Measurements from ENCODE around the gene ARHGAP23.

The ARHGAP23 gene

DNA sequence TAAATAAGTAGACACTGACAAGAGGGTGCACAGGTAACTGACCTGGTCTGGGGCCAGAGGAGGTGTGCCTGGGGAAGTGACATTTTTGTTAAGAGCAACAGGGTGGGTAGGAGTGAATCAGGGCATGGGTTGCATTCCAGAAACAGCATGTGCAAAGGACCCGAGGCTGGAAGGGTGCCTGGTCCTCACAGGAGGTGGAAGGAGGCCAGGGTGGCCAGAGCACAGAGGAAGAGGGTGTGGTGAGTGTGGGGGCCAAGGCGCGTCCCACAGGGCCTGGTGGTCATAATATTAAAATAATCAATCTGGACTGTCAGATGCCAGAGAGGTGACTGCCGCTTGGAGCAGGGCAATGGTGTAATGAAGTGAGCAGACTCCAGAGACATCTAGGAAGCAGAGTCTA is 14.3 kb downstream of the ARHGAP23 start:
- Histone ChIP-seq H3K36me3 (ENCODE audit: low read length) (no peaks in the 10 kb centered on the region), H3K9me2 (replicated peaks; ENCODE audit: insufficient read depth, low read length) (no peaks in the 10 kb centered on the region), H3F3A (ENCODE audit: insufficient read depth) (no peaks in the 10 kb centered on the region), H3K27me3 (ENCODE audit: low read length) (no peaks in the 10 kb centered on the region), H3K79me2 (ENCODE audit: insufficient read depth, low read length) (no peaks in the 10 kb centered on the region), H3K4me3 (ENCODE audit: insufficient read depth, low read length, poor library complexity, severe bottlenecking) (no peak overlapping the region), H3K4me2 (ENCODE audit: low read depth, low read length, poor library complexity, severe bottlenecking) (no peak overlapping the region), H3K27ac (ENCODE audit: low read depth, low read length) (no peak overlapping the region), H2AFZ (ENCODE audit: low read depth, low read length, severe bottlenecking) (no peak overlapping the region), H3K9ac (ENCODE audit: low read length) (no peak overlapping the region), H3K9me3 (ENCODE audit: insufficient read depth, low read length) (no peaks in the 10 kb centered on the region), H4K20me1 (ENCODE audit: low read depth, low read length) (no peaks in the 10 kb centered on the region)
- no peak for TF ChIP-seq EZH2phosphoT487 (conservative IDR thresholded peaks at IDR 0.05; ENCODE audit: low read length)
- TF ChIP-seq, protein P1, sequence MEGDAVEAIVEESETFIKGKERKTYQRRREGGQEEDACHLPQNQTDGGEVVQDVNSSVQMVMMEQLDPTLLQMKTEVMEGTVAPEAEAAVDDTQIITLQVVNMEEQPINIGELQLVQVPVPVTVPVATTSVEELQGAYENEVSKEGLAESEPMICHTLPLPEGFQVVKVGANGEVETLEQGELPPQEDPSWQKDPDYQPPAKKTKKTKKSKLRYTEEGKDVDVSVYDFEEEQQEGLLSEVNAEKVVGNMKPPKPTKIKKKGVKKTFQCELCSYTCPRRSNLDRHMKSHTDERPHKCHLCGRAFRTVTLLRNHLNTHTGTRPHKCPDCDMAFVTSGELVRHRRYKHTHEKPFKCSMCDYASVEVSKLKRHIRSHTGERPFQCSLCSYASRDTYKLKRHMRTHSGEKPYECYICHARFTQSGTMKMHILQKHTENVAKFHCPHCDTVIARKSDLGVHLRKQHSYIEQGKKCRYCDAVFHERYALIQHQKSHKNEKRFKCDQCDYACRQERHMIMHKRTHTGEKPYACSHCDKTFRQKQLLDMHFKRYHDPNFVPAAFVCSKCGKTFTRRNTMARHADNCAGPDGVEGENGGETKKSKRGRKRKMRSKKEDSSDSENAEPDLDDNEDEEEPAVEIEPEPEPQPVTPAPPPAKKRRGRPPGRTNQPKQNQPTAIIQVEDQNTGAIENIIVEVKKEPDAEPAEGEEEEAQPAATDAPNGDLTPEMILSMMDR (IDR thresholded peaks at IDR 0.05; ENCODE audit: insufficient read depth, low read length, poor library complexity, severe bottlenecking): no peak

DNA sequence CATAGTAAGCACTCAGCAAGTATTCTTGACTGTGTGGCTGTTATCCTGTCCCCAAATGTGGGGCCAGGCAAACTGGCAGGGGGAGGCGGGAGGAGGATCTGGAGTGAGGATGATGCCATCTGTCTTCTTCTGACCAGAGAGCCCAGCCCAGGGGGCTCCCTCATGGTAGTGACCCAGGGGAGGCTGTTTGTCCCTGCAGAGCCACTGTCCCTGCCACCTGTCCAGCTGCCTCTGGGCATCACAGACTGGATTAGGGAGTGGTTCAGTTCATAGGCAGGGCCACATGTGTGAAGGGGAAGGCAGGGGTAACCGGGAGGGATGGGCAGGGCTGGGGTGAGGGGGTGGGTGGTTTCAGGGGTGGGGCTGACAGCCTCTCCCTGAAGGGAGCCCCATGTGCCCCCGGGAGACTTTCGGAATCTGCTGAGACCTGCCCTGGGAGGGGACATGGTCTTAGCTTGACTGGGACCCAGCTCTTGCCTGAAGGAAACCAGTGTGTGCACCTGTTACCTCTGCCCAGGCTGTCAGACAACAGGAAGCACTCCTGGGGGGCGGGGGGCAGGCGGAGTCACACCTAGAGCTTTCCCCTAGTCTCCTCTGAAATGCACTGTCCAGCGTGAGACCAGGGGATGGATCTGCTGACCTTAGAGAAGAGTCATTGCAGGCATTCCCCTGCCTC is 15.2 kb downstream of the ARHGAP23 start:
- no peaks in the 10 kb centered on the region for H3K27me3 ChIP-seq (ENCODE audit: low read length)
- no peaks in the 10 kb centered on the region for H3K36me3 ChIP-seq (ENCODE audit: low read length)
- TF ChIP-seq EZH2phosphoT487 (conservative IDR thresholded peaks at IDR 0.05; ENCODE audit: low read length): no peak
- TF ChIP-seq, protein P1 (IDR thresholded peaks at IDR 0.05; ENCODE audit: insufficient read depth, low read length, poor library complexity, severe bottlenecking): no peak
- no peak overlapping the region for H3K4me3 ChIP-seq (ENCODE audit: insufficient read depth, low read length, poor library complexity, severe bottlenecking)
- no peaks in the 10 kb centered on the region for H3K79me2 ChIP-seq (ENCODE audit: insufficient read depth, low read length)
- no peaks in the 10 kb centered on the region for H3K9me3 ChIP-seq (ENCODE audit: insufficient read depth, low read length)
- H3K27ac ChIP-seq (ENCODE audit: low read depth, low read length): no peak overlapping the region
- no peaks in the 10 kb centered on the region for H4K20me1 ChIP-seq (ENCODE audit: low read depth, low read length)
- no peak overlapping the region for H3K4me2 ChIP-seq (ENCODE audit: low read depth, low read length, poor library complexity, severe bottlenecking)
- no peaks in the 10 kb centered on the region for H3K9me2 ChIP-seq (replicated peaks; ENCODE audit: insufficient read depth, low read length)
- H3F3A ChIP-seq (ENCODE audit: insufficient read depth): no peaks in the 10 kb centered on the region
- no peak overlapping the region for H2AFZ ChIP-seq (ENCODE audit: low read depth, low read length, severe bottlenecking)
- no peak overlapping the region for H3K9ac ChIP-seq (ENCODE audit: low read length)

DNA sequence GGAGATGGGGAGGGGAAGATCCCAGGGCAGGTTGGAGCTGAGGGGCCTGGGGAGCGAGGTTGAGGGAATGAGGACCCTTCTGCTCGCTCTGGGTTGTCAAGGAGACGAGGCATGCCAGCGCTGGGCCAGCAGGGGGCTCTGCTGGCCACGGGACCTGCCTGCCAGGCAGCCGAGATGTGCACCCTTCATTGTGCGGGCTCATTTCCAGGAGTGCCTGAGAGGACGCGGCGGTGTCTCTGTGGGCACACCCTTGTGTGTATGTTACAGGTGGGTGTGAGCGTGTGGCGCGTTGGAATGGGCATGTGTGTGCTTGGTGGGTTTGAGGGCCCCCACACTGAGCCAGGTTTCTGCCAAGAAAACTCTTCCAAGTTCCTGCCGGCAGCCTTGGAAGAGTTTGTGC is 15.9 kb downstream of the ARHGAP23 start:
- Histone ChIP-seq H3K4me2 (ENCODE audit: low read depth, low read length, poor library complexity, severe bottlenecking) (no peak overlapping the region), H3K27me3 (ENCODE audit: low read length) (no peaks in the 10 kb centered on the region), H3K9me3 (ENCODE audit: insufficient read depth, low read length) (no peaks in the 10 kb centered on the region), H3K9ac (ENCODE audit: low read length) (no peak overlapping the region), H3K9me2 (replicated peaks; ENCODE audit: insufficient read depth, low read length) (no peaks in the 10 kb centered on the region), H3F3A (ENCODE audit: insufficient read depth) (no peaks in the 10 kb centered on the region), H3K4me3 (ENCODE audit: insufficient read depth, low read length, poor library complexity, severe bottlenecking) (no peak overlapping the region), H3K79me2 (ENCODE audit: insufficient read depth, low read length) (no peaks in the 10 kb centered on the region), H3K36me3 (ENCODE audit: low read length) (no peaks in the 10 kb centered on the region), H4K20me1 (ENCODE audit: low read depth, low read length) (no peaks in the 10 kb centered on the region), H2AFZ (ENCODE audit: low read depth, low read length, severe bottlenecking) (no peak overlapping the region), H3K27ac (ENCODE audit: low read depth, low read length) (no peak overlapping the region)
- TF ChIP-seq, protein P1 (IDR thresholded peaks at IDR 0.05; ENCODE audit: insufficient read depth, low read length, poor library complexity, severe bottlenecking): peak; percentile 73
- no peak for TF ChIP-seq EZH2phosphoT487 (conservative IDR thresholded peaks at IDR 0.05; ENCODE audit: low read length)
